Activated CD8-positive, alpha-beta T cell treated with anti-CD3 and anti-CD28 coated beads, Interleukin-2, amount 10 ng/mL, durations not matched to agents 7 days and 5 days (primary cell): ENCODE data around the gene PDGFD. TPM values are rescaled to one million over a fixed set of nuclear protein-coding genes. Genes with fewer than 3 reads are reported as not detected.

ENCODE experiments used
- ATAC-seq: fragments of 150-1000 bp; cut with Tn5 transposase; one replicate; pipeline ENCODE4 v1.10.0; 2021; ENCODE audit warnings: moderate library complexity
- CTCF ChIA-PET: fragments of 350-600 bp; sonication (Branson Sonifier 250); formaldehyde crosslinking; loops from one replicate; lab custom pipeline; 2021; ENCODE audit warnings: antibody characterized with exemption; lab: Charles Lee
- POLR2A ChIA-PET: fragments of 350-600 bp; sonication (Branson Sonifier 250); formaldehyde crosslinking; loops from one replicate; lab custom pipeline; 2021; ENCODE audit warnings: antibody characterized with exemption; lab: Charles Lee
- DNase-seq: peaks from one replicate; pipeline ENCODE4 v3.0.0-alpha.2; 2020
- H3K27ac Mint-ChIP-seq: one replicate; pipeline ENCODE4 v1.8.0; 2021; ENCODE audit warnings: mild to moderate bottlenecking, mixed read lengths
- H3K27me3 Mint-ChIP-seq: one replicate; pipeline ENCODE4 v1.8.0; 2021; ENCODE audit warnings: low read depth, mixed read lengths
- H3K36me3 Mint-ChIP-seq: one replicate; pipeline ENCODE4 v1.8.0; 2021; ENCODE audit warnings: low read depth, mixed read lengths
- H3K4me1 Mint-ChIP-seq: one replicate; pipeline ENCODE4 v1.8.0; 2021; ENCODE audit warnings: low read depth, mixed read lengths
- H3K4me3 Mint-ChIP-seq: one replicate; pipeline ENCODE4 v1.8.0; 2021; ENCODE audit warnings: mild to moderate bottlenecking, mixed read lengths
- H3K9me3 Mint-ChIP-seq: one replicate; pipeline ENCODE4 v1.8.0; 2022; ENCODE audit warnings: mixed read lengths; ENCODE audit not compliant: insufficient read depth
- total RNA-seq, 2 experiments: library from RNA; stranded (reverse); gene quantifications; one replicate each; pipeline ENCODE4 v1.2.3, GENCODE V29; 2021

PDGFD gene
- total RNA-seq, 2 experiments from 2014 or later, result 0.08 TPM; not detected in 1

GRCh38 chr11:104161751-104162450, 2.0 kb downstream of the PDGFD start:
- Mint-ChIP-seq H3K27ac (no peak overlapping the region), H3K36me3 (no peaks in the 10 kb centered on the region), H3K27me3 (peaks cover 28% of the 10 kb centered on the region), H3K4me3 (no peak overlapping the region), H3K4me1 (peaks cover 5% of the 10 kb centered on the region), H3K9me3 (no peaks in the 10 kb centered on the region)
- ATAC-seq (no peak), DNase-seq (no peak)
- CTCF ChIA-PET, result no interaction called here
- POLR2A ChIA-PET, result no interaction called here

- no peaks in the 10 kb centered on the region for H3K36me3 Mint-ChIP-seq
- ChIA-PET CTCF (no interaction called here), POLR2A (no interaction called here)
- H3K4me1 Mint-ChIP-seq, result peaks cover 5% of the 10 kb centered on the region
- ATAC-seq (no peak), DNase-seq (no peak)
- no peak overlapping the region for H3K4me3 Mint-ChIP-seq
- H3K27ac Mint-ChIP-seq, result no peak overlapping the region
- peaks cover 17% of the 10 kb centered on the region for H3K27me3 Mint-ChIP-seq
- H3K9me3 Mint-ChIP-seq, result no peaks in the 10 kb centered on the region
Observed at GRCh38 chr11:104159356-104159755, 4.6 kb downstream of the PDGFD start.

GRCh38 chr11:104155375-104155774, 8.6 kb downstream of the PDGFD start:
- Mint-ChIP-seq H3K36me3 (no peaks in the 10 kb centered on the region), H3K27ac (no peak overlapping the region), H3K9me3 (no peaks in the 10 kb centered on the region), H3K27me3 (no peaks in the 10 kb centered on the region), H3K4me1 (no peaks in the 10 kb centered on the region), H3K4me3 (no peak overlapping the region)
- ATAC-seq (no peak), DNase-seq (no peak)
- ChIA-PET POLR2A (no interaction called here), CTCF (no interaction called here)

- ATAC-seq (no peak), DNase-seq (no peak)
- Mint-ChIP-seq H3K27me3 (no peaks in the 10 kb centered on the region), H3K36me3 (no peaks in the 10 kb centered on the region), H3K4me3 (no peak overlapping the region), H3K9me3 (no peaks in the 10 kb centered on the region), H3K27ac (no peak overlapping the region), H3K4me1 (no peaks in the 10 kb centered on the region)
- ChIA-PET POLR2A (no interaction called here), CTCF (no interaction called here)
Observed at GRCh38 chr11:104154296-104154695, 9.7 kb downstream of the PDGFD start.

DNA sequence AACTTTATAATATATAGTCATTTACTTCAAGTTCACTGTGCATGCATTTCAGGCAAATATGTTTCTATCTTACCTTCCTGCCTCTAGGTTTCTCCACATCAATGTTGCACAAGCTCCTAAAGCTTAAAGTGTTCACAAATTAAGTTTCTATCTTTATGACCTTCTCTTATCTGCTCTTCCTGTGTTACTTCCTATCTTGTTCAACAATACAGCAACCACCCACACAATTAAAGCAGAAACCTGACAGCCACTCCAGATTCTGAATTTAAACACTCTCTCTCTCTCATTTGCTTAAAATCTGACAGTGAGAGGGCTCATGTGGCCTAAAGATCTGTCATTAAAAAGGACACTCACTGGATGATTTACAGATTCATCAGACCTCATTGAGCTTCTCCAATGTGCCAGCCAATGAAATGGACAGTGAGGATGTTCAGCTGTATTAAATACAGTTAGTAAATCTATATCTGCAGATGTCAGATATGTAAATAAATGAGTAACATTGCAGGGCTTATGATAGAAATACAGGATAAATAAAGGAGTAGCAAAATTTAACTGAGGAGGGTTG, 10.9 kb downstream of the PDGFD start:
- DNase-seq, result no peak
- CTCF ChIA-PET, result no interaction called here
- Mint-ChIP-seq H3K4me1 (no peaks in the 10 kb centered on the region), H3K27ac (no peak overlapping the region), H3K4me3 (no peak overlapping the region), H3K36me3 (no peaks in the 10 kb centered on the region), H3K9me3 (no peaks in the 10 kb centered on the region), H3K27me3 (no peaks in the 10 kb centered on the region)
- no peak for ATAC-seq
- POLR2A ChIA-PET, result no interaction called here

- H3K27me3 Mint-ChIP-seq, result no peaks in the 10 kb centered on the region
- CTCF ChIA-PET, result no interaction called here
Observed at GRCh38 chr11:104151404-104152204, 12.3 kb downstream of the PDGFD start.

DNA sequence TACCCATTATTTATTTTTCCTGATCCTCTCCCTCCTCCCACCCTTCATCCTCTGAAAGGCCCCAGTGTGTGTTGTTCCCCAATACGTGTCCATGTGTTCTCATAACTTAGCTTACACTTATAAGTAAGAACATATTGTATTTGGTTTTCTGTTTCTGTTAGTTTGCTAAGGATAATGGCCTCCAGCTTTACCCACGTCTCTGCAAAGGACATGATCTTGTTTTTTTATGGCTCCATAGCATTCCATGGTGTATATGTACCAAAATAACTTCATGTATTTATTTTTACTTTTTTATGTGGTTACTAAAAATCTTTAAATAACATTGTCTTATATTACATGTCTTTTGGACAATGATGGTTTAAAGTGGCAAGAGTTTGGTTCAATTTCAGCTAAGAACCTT, 15.2 kb downstream of the PDGFD start:
- no peak overlapping the region for H3K4me3 Mint-ChIP-seq
- CTCF ChIA-PET, result no interaction called here
- H3K4me1 Mint-ChIP-seq, result no peaks in the 10 kb centered on the region
- POLR2A ChIA-PET, result no interaction called here
- ATAC-seq (no peak), DNase-seq (no peak)
- no peak overlapping the region for H3K27ac Mint-ChIP-seq
- H3K36me3 Mint-ChIP-seq, result no peaks in the 10 kb centered on the region
- no peaks in the 10 kb centered on the region for H3K27me3 Mint-ChIP-seq
- H3K9me3 Mint-ChIP-seq, result no peaks in the 10 kb centered on the region

More at GRCh38 chr11:104151404-104152204, 12.3 kb downstream of the PDGFD start:
- no peaks in the 10 kb centered on the region for H3K36me3 Mint-ChIP-seq
- DNase-seq (no peak), ATAC-seq (no peak)
- no peak overlapping the region for H3K4me3 Mint-ChIP-seq
- no peaks in the 10 kb centered on the region for H3K9me3 Mint-ChIP-seq
- no peaks in the 10 kb centered on the region for H3K4me1 Mint-ChIP-seq
- no peak overlapping the region for H3K27ac Mint-ChIP-seq
- POLR2A ChIA-PET, result no interaction called here

- no peak for ATAC-seq
- Mint-ChIP-seq H3K9me3 (no peaks in the 10 kb centered on the region), H3K4me3 (no peak overlapping the region), H3K27me3 (no peaks in the 10 kb centered on the region), H3K27ac (no peak overlapping the region), H3K4me1 (no peaks in the 10 kb centered on the region), H3K36me3 (no peaks in the 10 kb centered on the region)
- ChIA-PET POLR2A (no interaction called here), CTCF (no interaction called here)
- no peak for DNase-seq
Observed at GRCh38 chr11:104148074-104148473, 15.9 kb downstream of the PDGFD start.

GRCh38 chr11:104146943-104147342, 17.0 kb downstream of the PDGFD start:
- Mint-ChIP-seq H3K36me3 (no peaks in the 10 kb centered on the region), H3K9me3 (no peaks in the 10 kb centered on the region), H3K4me3 (no peak overlapping the region), H3K27me3 (no peaks in the 10 kb centered on the region), H3K27ac (no peak overlapping the region), H3K4me1 (no peaks in the 10 kb centered on the region)
- ATAC-seq, result no peak
- CTCF ChIA-PET, result no interaction called here
- no peak for DNase-seq
- POLR2A ChIA-PET, result no interaction called here

DNA sequence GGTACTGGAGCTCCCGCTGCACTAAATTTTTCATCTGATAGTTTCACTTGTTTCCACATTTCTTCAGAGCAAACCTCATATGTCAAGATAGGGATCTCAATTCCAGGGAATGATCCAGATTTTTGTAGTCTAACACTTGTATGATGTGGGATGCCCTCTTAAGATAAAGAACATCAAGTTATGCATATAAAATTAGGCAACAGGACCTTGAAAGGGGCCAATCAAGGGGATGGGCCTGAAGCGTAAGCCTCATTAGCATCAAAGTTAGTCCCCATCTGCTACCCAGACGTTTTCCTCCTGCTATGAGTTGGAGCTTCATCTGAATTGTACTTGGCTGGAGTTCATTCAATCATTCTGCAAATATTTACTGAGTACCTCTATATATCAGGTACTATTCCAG, 17.5 kb downstream of the PDGFD start:
- no peaks in the 10 kb centered on the region for H3K4me1 Mint-ChIP-seq
- H3K36me3 Mint-ChIP-seq, result no peaks in the 10 kb centered on the region
- H3K9me3 Mint-ChIP-seq, result no peaks in the 10 kb centered on the region
- ATAC-seq (no peak), DNase-seq (no peak)
- no peak overlapping the region for H3K27ac Mint-ChIP-seq
- CTCF ChIA-PET, result no interaction called here
- H3K27me3 Mint-ChIP-seq, result no peaks in the 10 kb centered on the region
- POLR2A ChIA-PET, result no interaction called here
- H3K4me3 Mint-ChIP-seq, result no peak overlapping the region

- Mint-ChIP-seq H3K27ac (no peak overlapping the region), H3K9me3 (no peaks in the 10 kb centered on the region), H3K4me1 (no peaks in the 10 kb centered on the region), H3K4me3 (no peak overlapping the region), H3K27me3 (no peaks in the 10 kb centered on the region), H3K36me3 (no peaks in the 10 kb centered on the region)
- DNase-seq (no peak), ATAC-seq (no peak)
- POLR2A ChIA-PET, result no interaction called here
- CTCF ChIA-PET, result no interaction called here
Observed at GRCh38 chr11:104145062-104145461, 18.9 kb downstream of the PDGFD start.

GRCh38 chr11:104142698-104143097, 21.2 kb downstream of the PDGFD start:
- ATAC-seq, result no peak
- no peaks in the 10 kb centered on the region for H3K9me3 Mint-ChIP-seq
- no peaks in the 10 kb centered on the region for H3K27me3 Mint-ChIP-seq
- DNase-seq, result no peak
- POLR2A ChIA-PET, result no interaction called here
- H3K4me1 Mint-ChIP-seq, result no peaks in the 10 kb centered on the region
- H3K36me3 Mint-ChIP-seq, result no peaks in the 10 kb centered on the region
- CTCF ChIA-PET, result no interaction called here
- H3K27ac Mint-ChIP-seq, result no peak overlapping the region
- no peak overlapping the region for H3K4me3 Mint-ChIP-seq
